ENCODE results near the gene SPON1.

SPON1 gene

DNA sequence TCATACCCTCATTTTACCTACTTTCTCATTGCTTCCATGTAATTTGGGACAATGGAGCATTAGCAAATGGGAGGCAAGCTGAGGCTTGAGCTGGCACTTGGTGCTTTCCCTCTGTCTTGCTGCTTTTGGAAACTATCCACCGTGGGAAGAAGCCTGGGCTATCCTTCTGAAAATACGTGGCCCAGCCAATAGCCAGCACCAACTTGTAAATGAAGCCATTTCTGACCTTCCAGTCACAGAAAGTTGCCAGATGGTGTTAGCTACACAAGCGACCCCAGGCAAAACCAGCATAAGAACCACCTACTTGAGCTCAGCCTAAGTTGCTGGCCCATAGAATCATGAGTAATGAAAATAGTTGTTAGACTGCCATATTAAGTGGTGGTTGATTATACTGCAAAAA, 18.5 kb upstream of the SPON1 start:
- TF ChIP-seq, protein P1, sequence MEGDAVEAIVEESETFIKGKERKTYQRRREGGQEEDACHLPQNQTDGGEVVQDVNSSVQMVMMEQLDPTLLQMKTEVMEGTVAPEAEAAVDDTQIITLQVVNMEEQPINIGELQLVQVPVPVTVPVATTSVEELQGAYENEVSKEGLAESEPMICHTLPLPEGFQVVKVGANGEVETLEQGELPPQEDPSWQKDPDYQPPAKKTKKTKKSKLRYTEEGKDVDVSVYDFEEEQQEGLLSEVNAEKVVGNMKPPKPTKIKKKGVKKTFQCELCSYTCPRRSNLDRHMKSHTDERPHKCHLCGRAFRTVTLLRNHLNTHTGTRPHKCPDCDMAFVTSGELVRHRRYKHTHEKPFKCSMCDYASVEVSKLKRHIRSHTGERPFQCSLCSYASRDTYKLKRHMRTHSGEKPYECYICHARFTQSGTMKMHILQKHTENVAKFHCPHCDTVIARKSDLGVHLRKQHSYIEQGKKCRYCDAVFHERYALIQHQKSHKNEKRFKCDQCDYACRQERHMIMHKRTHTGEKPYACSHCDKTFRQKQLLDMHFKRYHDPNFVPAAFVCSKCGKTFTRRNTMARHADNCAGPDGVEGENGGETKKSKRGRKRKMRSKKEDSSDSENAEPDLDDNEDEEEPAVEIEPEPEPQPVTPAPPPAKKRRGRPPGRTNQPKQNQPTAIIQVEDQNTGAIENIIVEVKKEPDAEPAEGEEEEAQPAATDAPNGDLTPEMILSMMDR (IDR thresholded peaks at IDR 0.05; ENCODE audit: borderline replicate concordance, insufficient read depth, low read depth, low read length) = no peak

DNA sequence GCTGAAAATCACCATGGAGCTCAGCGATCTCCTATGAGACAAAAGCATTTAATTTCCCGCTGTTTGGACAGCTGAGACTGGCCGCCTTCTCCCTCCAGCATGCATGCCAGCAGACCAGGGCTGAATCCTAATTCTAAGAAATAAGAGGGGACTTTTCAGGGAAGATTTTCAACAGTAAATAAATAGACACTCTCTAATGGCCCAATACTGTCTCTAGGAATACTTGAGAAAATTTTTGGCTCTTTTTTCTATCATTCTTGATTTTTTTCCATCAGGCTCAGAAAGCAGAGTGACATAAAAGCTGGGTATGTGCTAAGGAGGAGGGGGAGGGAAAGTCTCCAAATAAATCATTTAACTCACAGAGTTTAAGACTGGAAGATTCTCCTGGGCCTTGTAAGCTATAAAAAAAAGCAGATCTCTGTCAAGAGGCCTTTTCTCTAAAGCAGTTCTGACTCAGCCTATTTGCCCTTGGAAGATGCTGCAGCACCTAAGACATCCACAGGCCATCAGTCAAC, 17.6 kb upstream of the SPON1 start:
- H3K4me3 ChIP-seq (ENCODE audit: low read depth, low read length) = no peak overlapping the region
- TF ChIP-seq, protein P1 (IDR thresholded peaks at IDR 0.05; ENCODE audit: borderline replicate concordance, insufficient read depth, low read depth, low read length) = no peak

More for the DNA sequence above, 18.5 kb upstream of the SPON1 start:
- H3K4me3 ChIP-seq (ENCODE audit: low read depth, low read length) = no peak overlapping the region

GRCh38 chr11:13947379-13947778, 15.1 kb upstream of the SPON1 start:
- TF ChIP-seq, protein P1 (IDR thresholded peaks at IDR 0.05; ENCODE audit: borderline replicate concordance, insufficient read depth, low read depth, low read length) = no peak
- H3K4me3 ChIP-seq (ENCODE audit: low read depth, low read length) = no peak overlapping the region

GRCh38 chr11:13949876-13950275, 12.6 kb upstream of the SPON1 start:
- no peak overlapping the region for H3K4me3 ChIP-seq (ENCODE audit: low read depth, low read length)
- TF ChIP-seq, protein P1 (IDR thresholded peaks at IDR 0.05; ENCODE audit: borderline replicate concordance, insufficient read depth, low read depth, low read length) = no peak

DNA sequence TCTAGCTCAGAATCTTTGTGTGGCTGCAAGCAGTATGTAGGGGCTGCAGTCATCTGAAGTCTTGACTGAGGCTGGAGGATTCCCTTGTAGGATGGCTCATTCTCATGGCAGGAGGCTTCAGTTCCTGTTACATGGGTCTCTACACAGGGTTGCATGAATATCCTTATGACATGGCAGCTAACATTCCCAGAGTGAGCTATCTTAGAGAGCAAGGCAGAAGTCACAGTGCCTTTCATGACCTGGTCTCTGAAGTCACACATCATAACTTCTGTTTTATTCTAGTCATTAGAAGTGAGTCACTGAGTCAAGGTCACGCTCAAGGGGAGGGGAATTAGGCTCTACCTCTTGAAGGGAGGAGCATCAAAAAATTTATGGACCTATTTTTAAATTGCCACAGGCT, 10.3 kb upstream of the SPON1 start:
- no peak overlapping the region for H3K4me3 ChIP-seq (ENCODE audit: low read depth, low read length)
- TF ChIP-seq, protein P1 (IDR thresholded peaks at IDR 0.05; ENCODE audit: borderline replicate concordance, insufficient read depth, low read depth, low read length) = no peak

GRCh38 chr11:13952668-13953067, 9.9 kb upstream of the SPON1 start:
- TF ChIP-seq, protein P1 (IDR thresholded peaks at IDR 0.05; ENCODE audit: borderline replicate concordance, insufficient read depth, low read depth, low read length) = no peak
- H3K4me3 ChIP-seq (ENCODE audit: low read depth, low read length) = no peak overlapping the region

- TF ChIP-seq, protein P1 (IDR thresholded peaks at IDR 0.05; ENCODE audit: borderline replicate concordance, insufficient read depth, low read depth, low read length) = no peak
- H3K4me3 ChIP-seq (ENCODE audit: low read depth, low read length) = no peak overlapping the region
These were observed 7.9 kb upstream of the SPON1 start for GRCh38 chr11:13954591-13954990.

All from GM12875 (cell line).